GM12878 (cell line): ENCODE measurements around the gene TLCD3B. TPM values are rescaled to one million over a fixed set of nuclear protein-coding genes. Genes with fewer than 3 reads are reported as not detected.

Experiments used
- ATAC-seq: fragments of 200-7000 bp; cut with Tn5 transposase; 3 replicates; pipeline ENCODE4 v1.9.1; 2020; ENCODE audit warnings: mild to moderate bottlenecking, moderate library complexity
- BruUV-seq: library from RNA; stranded (reverse); fragments of 400-500 nt; replicated peaks from 2 replicates; lab custom pipeline; 2021; lab: Mats Ljungman, UMichigan
- CTCF ChIA-PET: fragments of 300-600 bp; sonication (Branson Sonifier 250); formaldehyde crosslinking; extraction: SDS; loops from one replicate; lab custom pipeline; 2021; ENCODE audit warnings: inconsistent platforms; lab: Yijun Ruan, JAX
- POLR2A ChIA-PET: fragments of 350-600 bp; formaldehyde crosslinking; extraction: SDS; loops from one replicate; lab custom pipeline; 2021; ENCODE audit warnings: inconsistent platforms; lab: Charles Lee
- RAD21 ChIA-PET: fragments of 300-600 bp; sonication (Branson Sonifier 250); formaldehyde crosslinking; loops from one replicate; lab custom pipeline; 2023; ENCODE audit warnings: antibody characterized with exemption; ENCODE audit not compliant: unreplicated experiment; lab: Charles Lee
- SMC1A ChIA-PET: fragments of 300-600 bp; sonication (Branson Sonifier 250); formaldehyde crosslinking; loops from one replicate; lab custom pipeline; 2023; ENCODE audit not compliant: unreplicated experiment, uncharacterized antibody; lab: Charles Lee
- DNase-seq: peaks from one replicate; pipeline ENCODE4 v3.0.0-alpha.2; 2011; ENCODE audit warnings: low read depth, low spot score
- FAIRE-seq: peaks from 3 replicates; lab custom pipeline; 2011; peaks lifted over from hg19 to GRCh38; lab: Jason Lieb, UNC
- H2AFZ ChIP-seq: 2 replicates; pipeline ENCODE4 v1.6.0; 2011; ENCODE audit warnings: low read depth, low read length, control low read depth; ENCODE audit not compliant: control insufficient read depth
- H3K27ac ChIP-seq: 2 replicates; pipeline ENCODE4 v1.5.1; 2011; ENCODE audit warnings: control low read depth; ENCODE audit not compliant: control insufficient read depth, insufficient read depth
- H3K27me3 ChIP-seq, 2 experiments: replicated peaks in 1 of 2; 2 replicates each; pipeline versions ENCODE4 v1.6.0 to v1.6.1; 2011; ENCODE audit warnings: low read length in 1 of 2; ENCODE audit not compliant: control insufficient read depth in 2 of 2, insufficient read depth in 2 of 2
- H3K36me3 ChIP-seq, 2 experiments: 2 replicates each; pipeline ENCODE4 v1.5.1; 2011; ENCODE audit warnings: low read length in 1 of 2; ENCODE audit not compliant: control insufficient read depth in 2 of 2, insufficient read depth in 2 of 2
- H3K4me1 ChIP-seq: 2 replicates; pipeline ENCODE4 v1.6.1; 2011; ENCODE audit warnings: mild to moderate bottlenecking, low read length, moderate library complexity, mixed read lengths; ENCODE audit not compliant: control insufficient read depth, insufficient read depth
- H3K4me2 ChIP-seq: 2 replicates; pipeline ENCODE4 v1.6.0; 2011; ENCODE audit warnings: control low read depth; ENCODE audit not compliant: control insufficient read depth, insufficient read depth
- H3K4me3 ChIP-seq: fragments of 200-600 bp; sonication (generic); 2 replicates; pipeline ENCODE4 v1.5.1; 2016
- H3K79me2 ChIP-seq: 2 replicates; pipeline ENCODE4 v1.6.0; 2011; ENCODE audit warnings: low read length; ENCODE audit not compliant: control insufficient read depth, insufficient read depth
- H3K9ac ChIP-seq: 2 replicates; pipeline ENCODE4 v1.8.0; 2011; ENCODE audit warnings: low read length, control low read depth, mixed read lengths; ENCODE audit not compliant: control insufficient read depth, insufficient read depth
- H3K9me3 ChIP-seq: replicated peaks from 3 replicates; pipeline ENCODE4 v1.5.1; 2011; ENCODE audit warnings: mild to moderate bottlenecking, low read length; ENCODE audit not compliant: control insufficient read depth, insufficient read depth
- H4K20me1 ChIP-seq: 2 replicates; pipeline ENCODE4 v1.6.0; 2011; ENCODE audit not compliant: control insufficient read depth, insufficient read depth
- BCL11A ChIP-seq: IDR thresholded peaks from 2 replicates; pipeline ENCODE4 v1.6.1; 2011; ENCODE audit warnings: low read depth, low read length
- ETV6 ChIP-seq, 2 experiments: fragments of 450-650 bp in 1 of 2; IDR thresholded peaks in 1 of 2; conservative IDR thresholded peaks in 1 of 2; 2 replicates each; pipeline ENCODE4 v1.6.1; 2014; ENCODE audit warnings: antibody characterized with exemption in 1 of 2, borderline replicate concordance in 1 of 2, low read depth in 1 of 2, mild to moderate bottlenecking in 1 of 2, moderate library complexity in 1 of 2
- HDAC2 ChIP-seq: fragments of 200-600 bp; sonication (generic); IDR thresholded peaks from 2 replicates; pipeline ENCODE4 v1.6.1; 2017
- USF2 ChIP-seq: IDR thresholded peaks from 2 replicates; pipeline ENCODE4 v1.6.1; 2011; ENCODE audit warnings: low read depth, low read length, improper control_type of control experiment, borderline replicate concordance
- WGBS: methylation state at CpG from one replicate; pipeline ENCODE4 v1.1.6; 2016; ENCODE audit warnings: low lambda C conversion rate; ENCODE audit not compliant: insufficient replicate concordance, insufficient coverage; ENCODE audit errors: missing lambda C conversion rate; 5-methylcytosine and 5-hydroxymethylcytosine counted together
- in situ Hi-C: fragments of 300-500 bp; cut with MboI; formaldehyde crosslinking; loops from 9 replicates; pipeline ENCODE4 v1.14.3; 2018; ENCODE audit warnings: mixed read lengths
- intact Hi-C: fragments of 100-400 bp; cut with micrococcal nuclease; formaldehyde crosslinking; loops from one replicate; pipeline ENCODE4 v1.14.2; 2022; ENCODE audit not compliant: unreplicated experiment
- polyA plus RNA-seq, 11 experiments: library from polyadenylated mRNA; depleted of rRNA in 4 of 11; unstranded in 6 of 11; stranded (reverse) in 5 of 11; fragments of >200 nt; fragmentation: Nextera tagmentation in 4 of 11; fragmentation: Illumina TruSeq in 1 of 11; extraction: Ambion mirVana in 4 of 11; extraction: Trizol in 1 of 11; gene quantifications; 1 replicate in 1 of 11; 2 replicates in 10 of 11; pipeline versions ENCODE4 v1.2.1 to v1.2.3, GENCODE V29; 2011 to 2016; ENCODE audit warnings: inconsistent platforms in 2 of 11, missing spikeins in 2 of 11, low read depth in 1 of 11
- total RNA-seq, 4 experiments: library from RNA; depleted of rRNA in 3 of 4; stranded (reverse); fragments of >200 nt in 3 of 4; fragmentation: Illumina TruSeq in 1 of 4; extraction: Trizol in 1 of 4; gene quantifications; 2 replicates each; pipeline versions ENCODE4 v1.2.1 to v1.2.3, GENCODE V29; 2013 to 2021
- TF ChIP-seq, protein P1 (sequence below): IDR thresholded peaks from 2 replicates; pipeline ENCODE4 v1.6.1; 2012; ENCODE audit warnings: mild to moderate bottlenecking, low read depth, low read length

Gene TLCD3B
- total and polyA plus RNA-seq, 10 of the 15 experiments (the other 5 are each of a cell fraction or from before 2014, with no cell fraction given) = 0.05 to 0.51 (median 0.18) TPM; not detected in 4

DNA sequence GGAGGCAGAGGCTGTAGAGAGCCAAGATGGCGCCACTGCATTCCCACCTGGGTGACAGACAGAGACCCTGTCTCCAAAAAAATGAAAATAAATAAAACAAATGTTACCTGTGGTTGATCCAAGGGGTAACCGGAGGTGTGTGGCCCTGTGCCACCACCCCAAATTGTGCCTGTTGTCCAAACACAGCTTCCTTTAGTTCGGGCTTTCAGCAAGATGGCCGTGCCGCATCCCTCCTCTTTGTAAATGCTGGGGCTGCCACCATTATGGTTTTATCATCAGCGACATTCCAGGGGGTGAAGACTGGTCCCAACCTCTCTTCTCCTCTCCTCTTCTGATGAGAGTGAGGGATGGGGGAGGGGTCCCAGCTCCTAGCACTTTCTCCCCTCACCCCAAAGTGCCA, 8.2 kb downstream of the TLCD3B start, which contains the start of gene C16orf92:
C16orf92 (plus strand) TSS at position 312 of the 400 bp plus-strand sequence. CDS start 143 bp downstream, outside the sequence.
- no peaks in the 10 kb centered on the region; the same call in 1 of the 2 replicates for H4K20me1 ChIP-seq
- BruUV-seq = no TSS peak
- RAD21 ChIA-PET = no interaction called here
- no peak for DNase-seq
- no peak for ATAC-seq
- H3K36me3 ChIP-seq = no peaks in the 10 kb centered on the region
- no peak for TF ChIP-seq ETV6 (conservative IDR thresholded peaks at IDR 0.05 in 1 of 2, IDR thresholded peaks at IDR 0.05 in 1 of 2; ENCODE audit: borderline replicate concordance in 1 of 2, low read depth in 1 of 2)
- TF ChIP-seq, protein P1, sequence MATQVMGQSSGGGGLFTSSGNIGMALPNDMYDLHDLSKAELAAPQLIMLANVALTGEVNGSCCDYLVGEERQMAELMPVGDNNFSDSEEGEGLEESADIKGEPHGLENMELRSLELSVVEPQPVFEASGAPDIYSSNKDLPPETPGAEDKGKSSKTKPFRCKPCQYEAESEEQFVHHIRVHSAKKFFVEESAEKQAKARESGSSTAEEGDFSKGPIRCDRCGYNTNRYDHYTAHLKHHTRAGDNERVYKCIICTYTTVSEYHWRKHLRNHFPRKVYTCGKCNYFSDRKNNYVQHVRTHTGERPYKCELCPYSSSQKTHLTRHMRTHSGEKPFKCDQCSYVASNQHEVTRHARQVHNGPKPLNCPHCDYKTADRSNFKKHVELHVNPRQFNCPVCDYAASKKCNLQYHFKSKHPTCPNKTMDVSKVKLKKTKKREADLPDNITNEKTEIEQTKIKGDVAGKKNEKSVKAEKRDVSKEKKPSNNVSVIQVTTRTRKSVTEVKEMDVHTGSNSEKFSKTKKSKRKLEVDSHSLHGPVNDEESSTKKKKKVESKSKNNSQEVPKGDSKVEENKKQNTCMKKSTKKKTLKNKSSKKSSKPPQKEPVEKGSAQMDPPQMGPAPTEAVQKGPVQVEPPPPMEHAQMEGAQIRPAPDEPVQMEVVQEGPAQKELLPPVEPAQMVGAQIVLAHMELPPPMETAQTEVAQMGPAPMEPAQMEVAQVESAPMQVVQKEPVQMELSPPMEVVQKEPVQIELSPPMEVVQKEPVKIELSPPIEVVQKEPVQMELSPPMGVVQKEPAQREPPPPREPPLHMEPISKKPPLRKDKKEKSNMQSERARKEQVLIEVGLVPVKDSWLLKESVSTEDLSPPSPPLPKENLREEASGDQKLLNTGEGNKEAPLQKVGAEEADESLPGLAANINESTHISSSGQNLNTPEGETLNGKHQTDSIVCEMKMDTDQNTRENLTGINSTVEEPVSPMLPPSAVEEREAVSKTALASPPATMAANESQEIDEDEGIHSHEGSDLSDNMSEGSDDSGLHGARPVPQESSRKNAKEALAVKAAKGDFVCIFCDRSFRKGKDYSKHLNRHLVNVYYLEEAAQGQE = no peak
- TF ChIP-seq USF2 = no peak
- no peak for TF ChIP-seq HDAC2
- TF ChIP-seq BCL11A = no peak
- no peaks in the 10 kb centered on the region for H3K79me2 ChIP-seq
- 0 out of 2 replicates have a peak, but pooled peaks cover 2% of the 10 kb centered on the region for H3K4me1 ChIP-seq
- no peak for FAIRE-seq
- H3K9ac ChIP-seq = no peak within 1 kb of the TSS
- WGBS = 41% methylated on average over 6 of the region's 6 CpGs
- POLR2A ChIA-PET = no interaction called here
- CTCF ChIA-PET = interaction anchor here (0.7 to 1.4 kb wide), 7 partner anchors 9 to 174 kb away, joined by 3 to 6 read pairs (median 3); no protein-coding TSS in a partner anchor
- peaks cover 0 to 4% of the 10 kb centered on the region in 2 experiments; a peak in 1 of 4 replicates for H3K27me3 ChIP-seq
- intact Hi-C loops (loop anchor here (5.0 to 10.0 kb wide), 3 partner anchors 118 to 321 kb away; partner anchors contain the start of genes ASPHD1 and PAGR1), in situ Hi-C loops (loop anchor here (25.0 kb wide), 1 partner anchor 911 kb away; no protein-coding TSS in a partner anchor)
- H3K27ac ChIP-seq = no peak within 1 kb of the TSS
- SMC1A ChIA-PET = interaction anchor here (1.2 kb wide), 1 partner anchor 10 kb away, joined by 3 read pairs; no protein-coding TSS in a partner anchor
- H3K9me3 ChIP-seq = no peaks in the 10 kb centered on the region
- H3K4me3 ChIP-seq = no peak within 1 kb of the TSS
- no peak within 1 kb of the TSS for H3K4me2 ChIP-seq
- H2AFZ ChIP-seq = no peak within 1 kb of the TSS
